Body of pancreas (tissue), 4 donors: ENCODE results near the gene TSEN34.

Experiments
- CTCF ChIP-seq, 7 experiments: fragments of 450-650 bp in 4 of 7; fragments of 200-600 bp in 3 of 7; sonication (generic) in 3 of 7; IDR thresholded peaks; one replicate each; pipeline ENCODE4 v1.5.1; 2016 to 2019; ENCODE audit warnings: antibody characterized with exemption in 7 of 7
- POLR2A ChIP-seq, 3 donors: fragments of 450-650 bp; IDR thresholded peaks; one replicate each; pipeline ENCODE4 v1.6.1; 2016; ENCODE audit warnings: antibody characterized with exemption in 3 of 3, mild to moderate bottlenecking in 2 of 3

GRCh38 chr19:54183431-54183830 lies 7.7 kb upstream of the TSEN34 start:
- TF ChIP-seq POLR2A (IDR thresholded peaks at IDR 0.05) (no peak), CTCF (IDR thresholded peaks at IDR 0.05) (no peak)
